Mesothelial cell of epicardium (in vitro differentiated cells): ENCODE results near the gene ATR. TPM values are rescaled to one million over a fixed set of nuclear protein-coding genes. Genes with fewer than 3 reads are reported as not detected.
"Not testable (repeated sequence)": the region's sequence is repeated elsewhere in the genome, so short reads cannot be mapped to it uniquely, and the experiment has no call there.

ENCODE experiments used
- DNase-seq, 2 experiments: peaks; one replicate each; pipeline ENCODE4 v3.0.0; 2021; ENCODE audit warnings: low spot score in 2 of 2; ENCODE audit not compliant: unreplicated experiment in 2 of 2
- H3K27ac Mint-ChIP-seq: 2 replicates; pipeline ENCODE4 v1.8.0; 2021; ENCODE audit warnings: mixed read lengths
- H3K27me3 Mint-ChIP-seq: 2 replicates; pipeline ENCODE4 v1.8.0; 2021; ENCODE audit warnings: low read depth, mixed read lengths
- H3K36me3 Mint-ChIP-seq: 2 replicates; pipeline ENCODE4 v1.8.0; 2021; ENCODE audit warnings: mixed read lengths
- H3K4me1 Mint-ChIP-seq: 2 replicates; pipeline ENCODE4 v1.8.0; 2021; ENCODE audit warnings: mixed read lengths
- H3K4me3 Mint-ChIP-seq: 2 replicates; pipeline ENCODE4 v1.8.0; 2021; ENCODE audit warnings: mild to moderate bottlenecking, moderate library complexity, mixed read lengths
- H3K9me3 Mint-ChIP-seq: 2 replicates; pipeline ENCODE4 v1.8.0; 2021; ENCODE audit warnings: mixed read lengths
- total RNA-seq: library from RNA; stranded (reverse); gene quantifications from 3 replicates; pipeline ENCODE4 v1.2.1, GENCODE V29; 2021
- TF ChIP-seq, protein P1 (sequence below): fragments of 200-600 bp; sonication (generic); IDR thresholded peaks from one replicate; pipeline ENCODE4 v1.5.0; 2021; ENCODE audit warnings: antibody characterized with exemption; ENCODE audit not compliant: unreplicated experiment

ATR gene
- total RNA-seq, 1 donor from 2014 or later: 25.5 TPM

DNA sequence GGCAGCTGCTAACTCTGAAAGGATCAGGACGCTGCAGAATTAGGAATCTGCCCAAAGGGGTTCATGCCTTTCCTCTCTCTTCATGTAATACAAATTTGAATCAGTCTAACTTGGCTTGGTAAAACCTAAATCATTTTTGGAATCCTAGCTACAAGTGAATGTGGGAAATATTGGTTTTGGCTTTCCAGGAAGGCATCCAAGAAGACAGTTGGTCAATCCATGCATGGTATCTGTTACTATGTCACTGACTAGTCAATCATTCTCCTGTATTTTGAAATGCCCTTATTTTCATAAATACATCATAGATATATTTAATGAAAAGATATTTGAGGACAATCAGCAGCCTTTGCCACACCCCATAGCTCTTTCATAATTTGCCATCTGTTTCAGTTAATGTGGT, 10.2 kb upstream of the ATR start:
- TF ChIP-seq, protein P1, sequence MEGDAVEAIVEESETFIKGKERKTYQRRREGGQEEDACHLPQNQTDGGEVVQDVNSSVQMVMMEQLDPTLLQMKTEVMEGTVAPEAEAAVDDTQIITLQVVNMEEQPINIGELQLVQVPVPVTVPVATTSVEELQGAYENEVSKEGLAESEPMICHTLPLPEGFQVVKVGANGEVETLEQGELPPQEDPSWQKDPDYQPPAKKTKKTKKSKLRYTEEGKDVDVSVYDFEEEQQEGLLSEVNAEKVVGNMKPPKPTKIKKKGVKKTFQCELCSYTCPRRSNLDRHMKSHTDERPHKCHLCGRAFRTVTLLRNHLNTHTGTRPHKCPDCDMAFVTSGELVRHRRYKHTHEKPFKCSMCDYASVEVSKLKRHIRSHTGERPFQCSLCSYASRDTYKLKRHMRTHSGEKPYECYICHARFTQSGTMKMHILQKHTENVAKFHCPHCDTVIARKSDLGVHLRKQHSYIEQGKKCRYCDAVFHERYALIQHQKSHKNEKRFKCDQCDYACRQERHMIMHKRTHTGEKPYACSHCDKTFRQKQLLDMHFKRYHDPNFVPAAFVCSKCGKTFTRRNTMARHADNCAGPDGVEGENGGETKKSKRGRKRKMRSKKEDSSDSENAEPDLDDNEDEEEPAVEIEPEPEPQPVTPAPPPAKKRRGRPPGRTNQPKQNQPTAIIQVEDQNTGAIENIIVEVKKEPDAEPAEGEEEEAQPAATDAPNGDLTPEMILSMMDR: no peak
- no peaks in the 10 kb centered on the region for H3K4me1 Mint-ChIP-seq
- no peak for DNase-seq
- H3K27me3 Mint-ChIP-seq: peaks cover 8% of the 10 kb centered on the region
- H3K4me3 Mint-ChIP-seq: no peak overlapping the region
- no peak overlapping the region for H3K27ac Mint-ChIP-seq
- no peaks in the 10 kb centered on the region for H3K9me3 Mint-ChIP-seq
- H3K36me3 Mint-ChIP-seq: no peaks in the 10 kb centered on the region

DNA sequence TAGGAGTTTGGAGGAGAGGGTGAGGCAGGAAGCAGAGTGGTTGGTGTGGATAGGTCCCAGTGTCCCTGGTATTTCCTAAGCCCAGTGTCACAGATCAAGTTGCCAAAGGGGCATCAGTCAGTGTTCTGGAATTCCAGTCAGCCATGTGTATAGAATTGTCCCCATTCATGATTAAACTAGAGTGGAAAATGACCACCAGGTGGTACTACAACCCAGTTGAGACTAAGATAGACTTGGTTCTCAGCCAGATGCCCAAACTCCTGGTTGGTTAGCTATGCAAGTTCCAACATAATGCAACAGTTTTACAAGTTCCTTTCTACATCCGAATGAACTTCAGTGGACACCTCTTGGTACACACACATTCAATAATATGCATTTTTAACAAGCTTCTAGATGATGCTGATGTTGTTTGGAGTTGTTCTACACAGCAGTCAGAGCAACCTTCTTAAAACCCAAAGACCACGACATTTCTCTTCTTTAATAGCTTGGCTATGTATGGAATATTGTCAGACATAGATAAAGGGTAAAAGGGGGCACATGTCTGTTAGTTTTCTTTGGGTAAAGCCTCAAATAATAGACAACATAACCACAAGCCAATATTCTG, 8.4 kb upstream of the ATR start:
- H3K4me3 Mint-ChIP-seq: no peak overlapping the region
- TF ChIP-seq, protein P1: peak; percentile 70
- no peaks in the 10 kb centered on the region for H3K9me3 Mint-ChIP-seq
- H3K4me1 Mint-ChIP-seq: no peaks in the 10 kb centered on the region
- peaks cover 16% of the 10 kb centered on the region for H3K27me3 Mint-ChIP-seq
- H3K27ac Mint-ChIP-seq: no peak overlapping the region
- no peaks in the 10 kb centered on the region for H3K36me3 Mint-ChIP-seq
- DNase-seq: no peak

DNA sequence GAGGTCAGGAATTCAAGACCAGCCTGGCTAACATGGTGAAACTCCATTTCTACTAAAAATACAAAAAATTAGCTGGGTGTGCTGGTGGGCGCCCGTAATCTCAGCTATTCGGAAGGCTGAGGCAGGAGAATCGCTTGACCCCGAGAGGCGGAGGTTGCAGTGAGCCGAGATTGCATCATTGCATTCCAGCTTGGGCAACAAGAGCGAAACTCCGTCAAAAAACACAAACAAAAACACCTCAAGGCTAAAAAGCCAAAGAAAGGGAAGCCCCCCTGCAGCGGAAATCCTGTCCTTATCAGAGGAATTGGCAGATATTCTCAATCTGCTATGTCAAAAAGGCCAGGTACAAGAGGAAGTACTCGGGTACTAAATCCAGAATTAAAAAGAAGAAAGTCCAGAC, 2.5 kb upstream of the ATR start:
- not testable (repeated sequence) for H3K9me3 Mint-ChIP-seq, DNase-seq, H3K36me3 Mint-ChIP-seq, H3K27ac Mint-ChIP-seq, H3K4me3 Mint-ChIP-seq
- Mint-ChIP-seq H3K4me1 (peaks cover 25% of the 10 kb centered on the region), H3K27me3 (peaks cover 22% of the 10 kb centered on the region)

DNA sequence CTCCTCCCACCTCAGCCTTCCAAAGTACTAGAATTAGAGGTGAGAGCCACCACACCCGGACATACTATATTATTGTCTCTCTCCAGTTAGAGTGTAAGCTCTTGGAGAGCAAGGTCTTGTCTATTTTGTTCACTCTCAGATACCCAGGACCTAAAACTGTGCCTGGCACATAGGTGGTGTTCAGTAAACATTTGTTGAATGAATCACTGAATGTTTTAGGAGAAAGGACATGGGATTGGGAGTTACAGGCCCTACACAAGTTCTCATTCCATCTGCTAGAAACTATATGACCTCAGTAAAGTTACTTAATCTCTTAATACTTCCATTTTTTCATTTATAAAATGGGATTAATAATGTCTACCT, 1.5 kb upstream of the ATR start:
- H3K27ac Mint-ChIP-seq: peak overlapping the region; percentile 55
- no peaks in the 10 kb centered on the region for H3K9me3 Mint-ChIP-seq
- TF ChIP-seq, protein P1: no peak
- peaks cover 22% of the 10 kb centered on the region for H3K27me3 Mint-ChIP-seq
- H3K36me3 Mint-ChIP-seq: no peaks in the 10 kb centered on the region
- H3K4me3 Mint-ChIP-seq: peak overlapping the region; percentile 90
- no peak for DNase-seq
- peaks cover 25% of the 10 kb centered on the region for H3K4me1 Mint-ChIP-seq

DNA sequence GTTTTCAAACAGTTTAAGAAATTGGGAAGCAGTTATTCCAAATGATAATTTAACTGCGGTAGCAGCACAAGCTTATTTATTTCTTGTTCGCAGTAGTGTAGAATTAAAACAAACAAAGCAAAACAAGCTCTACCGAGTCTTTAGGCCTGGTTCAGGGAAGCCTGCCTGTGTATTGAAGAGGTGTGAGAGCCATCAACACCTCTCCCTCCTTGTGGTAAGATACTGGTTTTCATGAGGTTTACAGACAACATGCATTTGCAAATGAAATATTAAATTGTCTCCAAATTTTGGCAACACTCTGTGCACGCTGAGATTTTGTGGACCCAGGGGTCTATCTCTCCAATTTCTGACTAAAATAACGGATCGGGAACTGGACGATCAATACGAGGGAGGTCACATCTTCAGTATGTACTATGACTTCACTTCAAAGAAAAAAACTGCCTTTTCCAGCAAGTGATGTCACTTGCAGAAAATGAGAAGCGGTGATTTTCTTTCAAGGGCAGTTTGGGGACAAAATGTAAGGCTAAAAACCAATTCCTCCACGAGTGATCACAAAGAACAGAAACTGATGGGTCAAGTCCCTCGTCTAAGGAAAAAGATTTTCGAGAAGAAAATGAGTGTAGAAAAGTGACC, 721 bp downstream of the ATR start:
- TF ChIP-seq, protein P1: no peak
- peak overlapping the region; percentile 97 for H3K27ac Mint-ChIP-seq
- no peaks in the 10 kb centered on the region for H3K9me3 Mint-ChIP-seq
- DNase-seq: no peak
- H3K36me3 Mint-ChIP-seq: no peaks in the 10 kb centered on the region
- peaks cover 25% of the 10 kb centered on the region for H3K4me1 Mint-ChIP-seq
- peaks cover 7% of the 10 kb centered on the region for H3K27me3 Mint-ChIP-seq
- peak overlapping the region; percentile 90 for H3K4me3 Mint-ChIP-seq

DNA sequence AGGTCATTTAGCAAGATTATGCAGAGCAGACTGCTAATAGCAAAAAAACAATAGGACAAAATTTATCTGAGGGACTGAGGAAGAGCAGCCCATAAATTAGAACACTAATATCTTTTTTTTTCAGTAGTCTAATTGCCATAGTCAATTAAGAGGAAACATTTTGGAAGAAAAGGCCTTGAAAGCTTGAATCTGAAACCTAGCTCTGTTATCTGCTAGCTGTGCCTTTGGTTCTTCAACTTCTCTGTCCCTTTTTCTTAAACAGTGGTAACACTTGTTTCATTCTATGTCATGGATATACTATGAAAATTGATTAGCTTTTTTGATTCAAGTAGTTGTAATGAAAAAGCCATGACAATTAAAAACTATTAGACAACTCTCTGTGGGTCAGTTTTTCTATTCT, 1.7 kb downstream of the ATR start:
- H3K4me3 Mint-ChIP-seq: peak overlapping the region; percentile 90
- peaks cover 25% of the 10 kb centered on the region for H3K4me1 Mint-ChIP-seq
- peaks cover 2% of the 10 kb centered on the region for H3K36me3 Mint-ChIP-seq
- TF ChIP-seq, protein P1: no peak
- peaks cover 6% of the 10 kb centered on the region for H3K27me3 Mint-ChIP-seq
- no peak overlapping the region for H3K27ac Mint-ChIP-seq
- DNase-seq: no peak
- H3K9me3 Mint-ChIP-seq: no peaks in the 10 kb centered on the region
